GM12865 (cell line): ENCODE data around the gene CLSTN1.

Source experiments
- DNase-seq: peaks from one replicate; pipeline ENCODE4 v3.0.0; 2010; ENCODE audit warnings: low read depth
- H3K4me3 ChIP-seq: 2 replicates; pipeline ENCODE4 v1.5.1; 2011; ENCODE audit warnings: mild to moderate bottlenecking, low read depth, low read length, control low read depth
- TF ChIP-seq, protein P1 (sequence below): IDR thresholded peaks from 2 replicates; pipeline ENCODE4 v1.5.1; 2011; ENCODE audit warnings: low read length, control low read depth, low read depth, inconsistent platforms; ENCODE audit not compliant: insufficient read depth; ENCODE audit errors: missing control alignments

Gene CLSTN1

DNA sequence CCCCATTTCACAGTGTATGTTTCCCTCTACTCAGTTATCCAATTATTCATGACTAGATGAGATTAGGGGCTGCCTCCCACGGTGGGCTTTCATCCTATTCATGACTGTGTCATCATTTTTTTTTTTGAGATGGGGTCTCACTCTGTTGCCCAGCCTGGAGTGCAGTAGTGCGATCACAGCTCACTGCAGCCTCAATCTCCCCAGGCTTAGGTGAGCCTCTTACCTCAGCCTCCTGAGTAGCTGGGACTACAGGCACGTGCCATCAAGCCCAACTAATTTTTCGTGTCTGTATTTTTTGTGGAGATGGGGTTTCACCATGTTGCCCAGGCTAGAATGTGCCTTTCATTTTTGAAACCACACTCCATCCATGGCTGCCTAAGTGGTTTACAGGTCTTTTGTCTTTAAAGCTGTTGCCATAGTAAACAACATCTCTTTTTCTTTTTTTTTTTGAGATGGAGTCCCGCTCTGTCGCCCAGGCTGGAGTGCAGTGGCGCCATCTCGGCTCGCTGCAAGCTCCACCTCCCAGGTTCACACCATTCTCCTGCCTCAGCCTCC lies 112.2 kb downstream of the CLSTN1 start:
- DNase-seq, result no peak
- H3K4me3 ChIP-seq, result no peak overlapping the region
- TF ChIP-seq, protein P1, sequence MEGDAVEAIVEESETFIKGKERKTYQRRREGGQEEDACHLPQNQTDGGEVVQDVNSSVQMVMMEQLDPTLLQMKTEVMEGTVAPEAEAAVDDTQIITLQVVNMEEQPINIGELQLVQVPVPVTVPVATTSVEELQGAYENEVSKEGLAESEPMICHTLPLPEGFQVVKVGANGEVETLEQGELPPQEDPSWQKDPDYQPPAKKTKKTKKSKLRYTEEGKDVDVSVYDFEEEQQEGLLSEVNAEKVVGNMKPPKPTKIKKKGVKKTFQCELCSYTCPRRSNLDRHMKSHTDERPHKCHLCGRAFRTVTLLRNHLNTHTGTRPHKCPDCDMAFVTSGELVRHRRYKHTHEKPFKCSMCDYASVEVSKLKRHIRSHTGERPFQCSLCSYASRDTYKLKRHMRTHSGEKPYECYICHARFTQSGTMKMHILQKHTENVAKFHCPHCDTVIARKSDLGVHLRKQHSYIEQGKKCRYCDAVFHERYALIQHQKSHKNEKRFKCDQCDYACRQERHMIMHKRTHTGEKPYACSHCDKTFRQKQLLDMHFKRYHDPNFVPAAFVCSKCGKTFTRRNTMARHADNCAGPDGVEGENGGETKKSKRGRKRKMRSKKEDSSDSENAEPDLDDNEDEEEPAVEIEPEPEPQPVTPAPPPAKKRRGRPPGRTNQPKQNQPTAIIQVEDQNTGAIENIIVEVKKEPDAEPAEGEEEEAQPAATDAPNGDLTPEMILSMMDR, result no peak

DNA sequence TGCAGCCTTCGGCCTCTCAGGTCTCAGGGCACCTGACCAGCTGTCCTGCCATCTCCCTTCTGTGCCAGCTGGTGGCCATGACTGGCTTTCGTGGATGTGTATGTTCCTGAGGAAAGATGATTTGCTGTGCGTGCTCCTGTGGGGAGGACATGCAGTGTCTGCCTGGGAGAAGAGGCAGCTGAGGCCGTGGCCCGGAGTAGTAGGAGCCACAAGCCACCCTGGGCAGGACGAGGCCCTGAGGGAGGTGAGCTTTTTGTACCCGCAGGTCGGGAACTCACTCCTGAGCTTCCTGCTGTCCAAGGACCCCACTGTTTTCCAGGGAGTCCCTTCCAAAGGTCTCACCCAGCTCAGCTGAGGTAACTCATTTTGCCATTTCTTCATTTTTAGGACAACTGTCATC lies 113.7 kb downstream of the CLSTN1 start:
- TF ChIP-seq, protein P1, result no peak
- H3K4me3 ChIP-seq, result no peak overlapping the region
- no peak for DNase-seq

DNA sequence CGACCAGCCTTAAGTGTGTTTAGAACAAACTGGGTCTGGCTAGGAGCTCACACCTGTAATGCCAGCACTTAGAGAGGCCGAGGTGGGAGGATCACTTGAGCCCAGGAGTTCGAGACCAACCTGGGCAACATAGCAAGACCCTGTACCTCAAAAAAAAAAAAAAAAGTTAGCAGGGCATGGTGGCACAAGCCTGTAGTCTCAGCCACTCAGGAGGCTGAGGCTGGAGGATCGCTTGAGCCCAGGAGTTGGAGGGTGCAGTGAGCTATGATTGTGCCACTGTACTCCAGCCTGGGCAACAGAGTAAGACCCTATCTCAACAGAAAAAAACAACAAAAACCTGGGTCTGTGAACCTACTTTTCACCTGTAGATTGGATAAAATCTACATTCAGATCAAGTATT lies 117.6 kb downstream of the CLSTN1 start:
- TF ChIP-seq, protein P1, result no peak
- DNase-seq, result no peak
- no peak overlapping the region for H3K4me3 ChIP-seq

DNA sequence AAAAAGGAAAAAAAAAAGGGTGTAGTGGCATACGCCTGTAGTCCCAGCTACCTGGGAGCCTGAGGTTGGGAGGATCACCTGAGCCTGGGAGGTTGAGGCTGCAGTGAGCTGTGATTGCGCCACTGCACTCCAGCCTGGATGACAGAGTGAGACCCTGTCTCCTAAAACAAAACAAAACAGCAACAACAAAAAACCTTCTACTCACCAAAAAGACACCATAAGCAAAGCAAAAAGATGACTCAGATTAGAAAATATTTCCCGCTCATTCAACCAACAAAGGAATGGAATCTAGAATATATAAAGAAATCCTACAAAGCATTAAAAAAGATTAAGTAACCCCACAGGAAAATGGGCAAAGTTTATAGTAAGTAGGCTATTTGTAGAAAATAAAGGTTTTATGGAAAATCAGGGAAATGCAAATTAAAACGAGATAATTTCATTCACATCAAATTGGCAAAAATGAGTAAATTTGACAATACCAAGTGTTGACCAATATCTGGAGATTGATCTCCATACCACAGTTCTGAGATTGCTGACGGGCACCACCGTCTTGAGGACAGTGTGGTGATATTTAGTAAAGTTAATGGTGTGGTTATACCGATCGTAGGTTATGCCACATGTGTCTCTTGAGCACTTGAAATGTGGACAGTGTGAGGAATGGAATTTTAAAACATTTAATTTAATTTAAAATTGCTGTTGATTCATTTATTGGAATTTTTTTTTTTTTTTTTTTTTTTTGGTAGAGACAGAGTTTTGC lies 118.2 kb downstream of the CLSTN1 start:
- DNase-seq, result no peak
- TF ChIP-seq, protein P1, result no peak
- no peak overlapping the region for H3K4me3 ChIP-seq

DNA sequence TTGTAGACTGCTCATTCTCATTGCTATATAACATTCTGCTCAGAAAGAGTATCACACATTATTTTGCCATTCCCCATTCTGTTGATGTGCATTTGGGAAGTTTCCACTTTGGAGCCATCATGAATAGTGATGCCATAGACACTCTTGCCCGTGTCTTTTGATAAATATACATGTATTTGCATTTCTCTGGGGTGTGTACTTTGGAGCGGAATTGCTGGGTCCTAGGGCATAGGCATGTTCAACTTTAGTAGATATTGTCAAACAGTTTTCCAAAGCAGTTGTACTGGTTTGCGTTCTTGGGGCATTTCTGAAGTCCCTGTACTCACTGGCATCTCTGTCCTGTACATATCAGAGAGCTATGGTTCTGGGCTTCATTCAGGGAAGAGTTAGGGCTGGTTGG lies 120.1 kb downstream of the CLSTN1 start:
- DNase-seq, result no peak
- no peak overlapping the region for H3K4me3 ChIP-seq
- TF ChIP-seq, protein P1, result no peak

DNA sequence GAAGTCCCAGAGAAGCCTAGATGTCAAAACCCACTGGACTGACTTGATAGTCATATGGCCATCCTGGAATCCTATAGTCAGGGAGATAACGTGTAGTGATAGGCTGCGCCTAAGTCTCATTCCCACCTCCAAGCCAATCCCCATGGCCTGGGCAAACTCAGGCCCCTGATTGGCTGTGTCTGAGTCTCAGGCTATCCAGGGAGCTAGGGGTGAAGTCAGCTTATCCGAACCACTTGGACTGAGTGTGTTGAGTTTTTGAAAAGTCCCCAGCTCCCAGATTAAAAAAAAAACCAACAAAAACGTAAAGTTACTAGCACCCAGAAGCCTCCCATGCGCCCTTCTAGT lies 120.6 kb downstream of the CLSTN1 start:
- TF ChIP-seq, protein P1, result no peak
- no peak for DNase-seq
- H3K4me3 ChIP-seq, result no peak overlapping the region

DNA sequence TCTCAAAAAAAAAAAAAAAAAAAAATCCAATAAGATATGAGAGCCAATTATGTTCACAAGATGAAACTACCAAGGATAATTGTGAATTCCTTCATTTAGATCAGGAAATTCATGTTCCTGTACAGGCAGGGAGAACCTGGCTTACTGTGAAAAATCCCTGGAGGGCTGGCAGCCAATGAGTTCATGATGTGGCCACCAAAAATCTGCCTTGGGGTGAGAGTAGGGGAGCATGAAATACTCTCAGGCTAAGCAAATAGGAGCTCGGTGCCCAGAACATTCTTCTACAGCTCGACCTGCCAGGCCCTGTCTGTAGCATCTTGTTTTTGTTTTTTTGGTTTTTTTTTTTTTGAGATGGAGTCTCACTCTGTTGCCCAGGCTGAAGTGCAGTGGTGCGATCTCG lies 122.1 kb downstream of the CLSTN1 start:
- TF ChIP-seq, protein P1, result no peak
- DNase-seq, result no peak
- no peak overlapping the region for H3K4me3 ChIP-seq
